Esophagus muscularis mucosa (tissue), 4 donors: ENCODE results near the gene AGFG2. TPM values are rescaled to one million over a fixed set of nuclear protein-coding genes. Genes with fewer than 3 reads are reported as not detected.

ENCODE experiments used
- DNase-seq: peaks from one replicate; pipeline ENCODE4 v3.0.0-alpha.2; 2017; ENCODE audit errors: extremely low spot score
- H3K27ac ChIP-seq, 4 donors: fragments of 200-600 bp; sonication (generic); replicated peaks in 1 of 4; 1 replicate in 3 of 4; 2 replicates in 1 of 4; pipeline ENCODE4 v1.5.1; 2016 to 2019; ENCODE audit warnings: mild to moderate bottlenecking in 1 of 4
- H3K27me3 ChIP-seq, 4 donors: fragments of 200-600 bp; sonication (generic); one replicate each; pipeline versions ENCODE4 v1.5.1 to v1.6.0; 2016 to 2019
- H3K36me3 ChIP-seq, 4 donors: fragments of 200-600 bp; sonication (generic); one replicate each; pipeline ENCODE4 v1.5.1; 2016 to 2019
- H3K4me1 ChIP-seq, 4 donors: fragments of 200-600 bp; sonication (generic); one replicate each; pipeline ENCODE4 v1.5.1; 2016 to 2019
- H3K4me3 ChIP-seq, 4 donors: fragments of 200-600 bp; sonication (generic); 1 replicate in 2 of 4; 2 replicates in 2 of 4; pipeline ENCODE4 v1.5.1; 2016 to 2019; ENCODE audit warnings: mild to moderate bottlenecking in 4 of 4, moderate library complexity in 1 of 4
- H3K9me3 ChIP-seq, 4 donors: fragments of 200-600 bp; sonication (generic); 1 replicate in 3 of 4; 2 replicates in 1 of 4; pipeline ENCODE4 v1.5.1; 2016 to 2019
- EP300 ChIP-seq: sonication (generic); formaldehyde crosslinking; IDR thresholded peaks from one replicate; pipeline ENCODE4 v1.6.1; 2017; ENCODE audit warnings: antibody characterized with exemption
- POLR2A ChIP-seq: fragments of 450-650 bp; IDR thresholded peaks from one replicate; pipeline ENCODE4 v1.6.1; 2017; ENCODE audit warnings: antibody characterized with exemption, moderate library complexity, mild to moderate bottlenecking, low read depth
- POLR2AphosphoS5 ChIP-seq, 2 donors: sonication (generic); formaldehyde crosslinking; IDR thresholded peaks; one replicate each; pipeline ENCODE4 v1.6.1; 2017; ENCODE audit warnings: antibody characterized with exemption in 2 of 2
- WGBS: methylation state at CpG from one replicate; pipeline ENCODE4 v1.1.5; 2018; 5-methylcytosine and 5-hydroxymethylcytosine counted together
- intact Hi-C: fragments of 100-400 bp; cut with DNase I; formaldehyde crosslinking; loops from one replicate; pipeline ENCODE4 v1.15.1; 2023
- total RNA-seq, 4 donors: library from RNA; depleted of rRNA; stranded (reverse); fragments of >200 nt; gene quantifications; one replicate each; pipeline versions ENCODE4 v1.1.0 to v1.2.1, GENCODE V29; 2016
- TF ChIP-seq, protein P1 (sequence below), 3 experiments: fragments of 200-600 bp in 2 of 3; fragments of 450-650 bp in 1 of 3; sonication (generic) in 2 of 3; IDR thresholded peaks; one replicate each; pipeline ENCODE4 v1.5.1; 2017 to 2019; ENCODE audit warnings: antibody characterized with exemption in 3 of 3, mild to moderate bottlenecking in 2 of 3, moderate library complexity in 1 of 3

Gene AGFG2
- total RNA-seq, 4 donors from 2014 or later = 31.6 to 79.6 (median 35.1) TPM

DNA sequence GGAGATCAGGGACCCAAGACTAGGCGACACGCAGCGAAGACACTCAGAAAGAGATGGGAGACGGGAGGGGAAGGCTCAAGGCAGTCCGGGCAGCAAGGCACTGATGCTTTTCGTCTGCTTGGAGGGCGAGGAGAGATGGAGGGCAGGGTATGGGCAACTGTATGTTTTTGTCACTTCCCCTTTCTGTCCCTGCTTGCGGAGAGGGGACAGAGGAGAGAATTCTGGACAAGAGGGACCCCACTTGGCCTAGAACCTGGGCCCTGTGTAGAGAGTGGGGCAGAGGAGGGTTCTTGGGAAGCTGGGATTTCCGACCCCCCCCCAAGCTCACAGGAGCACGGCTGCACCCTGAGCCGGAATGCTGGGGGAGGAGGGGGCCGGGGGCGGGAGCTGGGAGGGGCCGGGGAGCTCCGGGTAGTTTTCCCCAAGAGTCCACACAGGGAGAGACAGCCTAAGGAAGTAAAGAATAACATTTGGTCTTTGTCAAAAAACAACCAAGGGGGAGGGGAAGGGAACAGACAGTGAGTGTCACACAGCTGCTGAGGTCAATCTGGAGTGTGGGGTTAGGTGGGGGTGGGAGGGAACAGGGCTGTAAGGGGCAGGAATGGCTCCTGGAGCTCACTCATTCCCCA, 45.2 kb downstream of the AGFG2 start:
- Histone ChIP-seq H3K36me3 (peaks cover 23 to 37% (median 35%) of the 10 kb centered on the region in 4 donors), H3K9me3 (no peaks in the 10 kb centered on the region), H3K27me3 (no peaks in the 10 kb centered on the region), H3K4me1 (peaks cover 36 to 55% (median 46%) of the 10 kb centered on the region in 4 donors), H3K4me3 (peak overlapping the region; percentile 87 to 100 (median 94)), H3K27ac (peak overlapping the region; percentile 89 to 96 (median 92))
- intact Hi-C loops = no loop called here
- WGBS = 34% methylated on average over 13 of the region's 15 CpGs
- TF ChIP-seq POLR2A = no peak
- no peak for TF ChIP-seq POLR2AphosphoS5 (IDR thresholded peaks at IDR 0.05)
- no peak for TF ChIP-seq EP300
- TF ChIP-seq, protein P1, sequence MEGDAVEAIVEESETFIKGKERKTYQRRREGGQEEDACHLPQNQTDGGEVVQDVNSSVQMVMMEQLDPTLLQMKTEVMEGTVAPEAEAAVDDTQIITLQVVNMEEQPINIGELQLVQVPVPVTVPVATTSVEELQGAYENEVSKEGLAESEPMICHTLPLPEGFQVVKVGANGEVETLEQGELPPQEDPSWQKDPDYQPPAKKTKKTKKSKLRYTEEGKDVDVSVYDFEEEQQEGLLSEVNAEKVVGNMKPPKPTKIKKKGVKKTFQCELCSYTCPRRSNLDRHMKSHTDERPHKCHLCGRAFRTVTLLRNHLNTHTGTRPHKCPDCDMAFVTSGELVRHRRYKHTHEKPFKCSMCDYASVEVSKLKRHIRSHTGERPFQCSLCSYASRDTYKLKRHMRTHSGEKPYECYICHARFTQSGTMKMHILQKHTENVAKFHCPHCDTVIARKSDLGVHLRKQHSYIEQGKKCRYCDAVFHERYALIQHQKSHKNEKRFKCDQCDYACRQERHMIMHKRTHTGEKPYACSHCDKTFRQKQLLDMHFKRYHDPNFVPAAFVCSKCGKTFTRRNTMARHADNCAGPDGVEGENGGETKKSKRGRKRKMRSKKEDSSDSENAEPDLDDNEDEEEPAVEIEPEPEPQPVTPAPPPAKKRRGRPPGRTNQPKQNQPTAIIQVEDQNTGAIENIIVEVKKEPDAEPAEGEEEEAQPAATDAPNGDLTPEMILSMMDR (IDR thresholded peaks at IDR 0.05) = no peak
- no peak for DNase-seq

DNA sequence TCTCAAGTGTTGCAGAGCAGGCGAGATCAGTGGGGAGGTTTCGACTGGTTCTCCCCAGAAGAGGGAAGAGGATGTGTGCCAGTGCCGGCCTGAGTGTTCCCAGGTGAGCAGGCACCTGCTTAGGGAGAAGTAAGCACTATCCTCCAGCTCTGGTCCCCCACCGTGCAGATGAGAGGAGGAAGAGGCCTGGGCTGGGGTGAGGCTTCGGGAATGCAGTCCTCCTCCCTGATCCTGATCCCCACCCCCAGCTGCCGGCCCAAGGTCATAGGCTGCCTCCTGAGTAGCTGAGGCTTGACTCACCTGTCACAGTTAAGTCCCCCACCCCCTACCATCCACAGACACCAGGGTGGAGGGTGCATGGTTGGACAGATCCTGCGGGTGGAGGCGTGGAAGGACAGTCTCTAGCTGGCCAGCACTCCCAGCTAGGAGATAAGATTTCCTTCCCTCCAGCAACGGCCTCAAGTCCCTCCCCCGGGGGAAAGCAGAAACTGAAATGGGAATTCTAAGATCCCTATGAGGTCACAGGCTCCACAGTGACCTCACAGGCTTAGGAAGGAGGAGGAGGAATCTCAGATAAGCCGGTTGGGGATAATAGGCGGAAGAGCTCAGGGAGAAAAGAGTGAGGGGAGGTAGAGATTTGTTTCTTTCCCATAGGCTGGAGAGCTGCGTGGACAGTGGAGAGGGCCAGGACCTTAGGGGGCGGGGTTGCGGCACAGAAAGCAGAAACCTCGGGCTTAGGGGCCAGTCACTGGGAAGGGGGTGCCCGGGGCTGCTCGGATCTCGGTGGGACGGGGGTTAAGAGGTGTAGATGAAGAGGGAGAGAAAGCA, 45.9 kb downstream of the AGFG2 start:
- 7% methylated on average over 20 of the region's 20 CpGs for WGBS
- no peaks in the 10 kb centered on the region for H3K27me3 ChIP-seq
- H3K9me3 ChIP-seq = no peaks in the 10 kb centered on the region
- TF ChIP-seq EP300 (no peak), POLR2A (no peak), POLR2AphosphoS5 (IDR thresholded peaks at IDR 0.05) (no peak)
- intact Hi-C loops = no loop called here
- H3K4me1 ChIP-seq = peaks cover 36 to 55% (median 46%) of the 10 kb centered on the region in 4 donors
- H3K27ac ChIP-seq = peak overlapping the region; percentile 89 to 96 (median 92)
- no peak for DNase-seq
- H3K4me3 ChIP-seq = peak overlapping the region; percentile 87 to 100 (median 94)
- peaks cover 20 to 30% (median 28%) of the 10 kb centered on the region in 4 donors for H3K36me3 ChIP-seq

DNA sequence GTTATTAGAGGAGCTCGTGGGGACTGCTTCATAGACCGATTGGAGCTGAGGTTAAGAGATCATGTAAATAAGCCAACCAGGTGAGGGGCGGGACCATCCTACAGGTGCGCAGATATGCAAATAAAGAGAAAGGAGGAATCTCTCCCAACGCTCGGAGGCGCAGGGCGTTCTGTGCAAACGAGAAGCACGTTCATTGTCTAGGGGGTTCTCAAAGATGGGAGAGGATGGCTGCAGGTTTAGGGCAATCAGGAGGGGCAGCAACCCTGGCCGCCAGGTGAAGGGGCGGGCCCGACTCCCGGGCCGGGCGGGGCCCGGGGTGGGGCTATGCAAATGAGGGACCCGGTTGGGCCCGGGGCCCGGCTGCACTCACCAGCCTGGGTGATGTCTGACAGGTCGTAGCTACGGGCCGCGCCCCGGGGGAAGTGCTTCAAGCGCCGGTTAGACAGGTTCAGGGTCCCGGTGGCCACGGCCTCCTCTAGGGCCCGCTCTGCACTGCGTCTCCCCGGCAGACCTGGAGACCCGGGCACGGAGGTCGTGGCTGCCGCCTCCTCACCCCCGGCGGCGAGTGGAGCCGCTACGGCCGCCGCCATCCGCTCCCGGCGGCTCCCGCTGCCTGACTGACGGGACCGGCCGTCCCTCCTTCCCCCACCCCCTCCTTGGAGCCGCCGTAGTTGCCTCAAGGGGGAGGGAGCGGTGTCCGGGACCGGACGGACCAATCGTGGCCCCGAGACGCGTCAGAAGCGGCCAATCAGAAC, 46.7 kb downstream of the AGFG2 start, which contains the start of gene LRCH4:
Gene LRCH4, minus strand, starts transcription at position 619 of the 755 bp plus-strand sequence. Its CDS starts 29 bp downstream, at position 590.
- peaks cover 36 to 61% (median 49%) of the 10 kb centered on the region in 4 donors for H3K4me1 ChIP-seq
- DNase-seq = no peak

DNA sequence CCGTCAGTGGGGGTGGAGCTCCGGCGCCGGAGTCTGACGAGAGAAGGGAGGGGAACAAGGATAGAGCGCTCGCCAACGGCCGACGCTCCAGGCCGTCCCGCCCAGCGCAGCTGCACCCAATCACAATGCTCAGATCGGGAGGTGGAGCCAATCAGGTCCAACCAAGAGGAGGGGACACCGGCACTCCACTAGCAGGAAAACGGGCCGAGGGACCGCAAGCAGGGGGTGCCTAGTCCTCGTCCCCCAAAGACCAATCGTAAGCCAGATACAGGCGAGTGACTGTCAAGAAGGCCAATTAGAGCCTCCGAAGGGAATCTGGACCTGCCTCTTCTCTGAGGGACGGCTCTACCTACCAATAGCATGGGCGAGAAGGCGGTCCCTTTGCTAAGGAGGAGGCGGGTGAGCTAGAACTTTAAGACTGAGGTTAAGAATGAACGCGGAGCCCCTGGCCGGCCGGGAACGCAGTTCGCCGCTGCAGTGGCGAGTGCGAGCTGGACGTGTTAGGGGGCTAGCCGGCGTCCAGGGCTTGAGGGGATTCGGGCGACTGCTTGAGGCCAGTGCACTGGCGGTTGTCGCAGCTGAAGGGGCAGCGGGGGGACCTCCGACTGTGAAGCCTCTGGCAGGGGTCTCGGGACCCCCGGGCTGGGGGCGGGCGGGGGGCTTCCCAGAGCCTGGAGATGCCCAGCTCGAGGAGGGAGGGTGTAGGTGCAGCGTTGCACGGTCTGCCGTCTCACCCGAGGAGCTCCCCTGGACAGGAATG, 47.4 kb downstream of the AGFG2 start, which contains the start of gene FBXO24:
Gene FBXO24, plus strand, starts transcription at position 63 of the 760 bp plus-strand sequence. Its CDS starts 298 bp downstream, at position 361.
- H3K27ac ChIP-seq = peak within 1 kb of the TSS; percentile 90 to 96 (median 94)
- peaks cover 0 to 14% (median 0%) of the 10 kb centered on the region in 4 donors for H3K27me3 ChIP-seq
- peak; percentile 100 for DNase-seq
- 0% methylated on average over 13 of the region's 53 CpGs for WGBS
- intact Hi-C loops = loop anchor here (2.0 kb wide), 1 partner anchor 16 kb away; the partner anchor contains the start of gene PCOLCE
- TF ChIP-seq POLR2AphosphoS5 (IDR thresholded peaks at IDR 0.05) = no peak
- peaks cover 36 to 63% (median 49%) of the 10 kb centered on the region in 4 donors for H3K4me1 ChIP-seq
- H3K9me3 ChIP-seq = no peaks in the 10 kb centered on the region
- peaks cover 9 to 17% (median 13%) of the 10 kb centered on the region in 4 donors for H3K36me3 ChIP-seq
- peak within 1 kb of the TSS; percentile 87 to 100 (median 94) for H3K4me3 ChIP-seq

More for the DNA sequence above, 46.7 kb downstream of the AGFG2 start, which contains the start of gene LRCH4:
- Histone ChIP-seq H3K27me3 (peaks cover 0 to 8% (median 0%) of the 10 kb centered on the region in 4 donors), H3K36me3 (peaks cover 17 to 25% (median 20%) of the 10 kb centered on the region in 4 donors), H3K4me3 (peak within 1 kb of the TSS; percentile 87 to 100 (median 94)), H3K9me3 (no peaks in the 10 kb centered on the region), H3K27ac (peak within 1 kb of the TSS; percentile 90 to 96 (median 94))
- TF ChIP-seq, protein P1 (IDR thresholded peaks at IDR 0.05) = no peak
- no peak for TF ChIP-seq EP300
- TF ChIP-seq POLR2AphosphoS5 (IDR thresholded peaks at IDR 0.05) = peak; percentile 97 to 100
- peak; percentile 98 for TF ChIP-seq POLR2A
- 0% methylated on average over 14 of the region's 61 CpGs for WGBS
- intact Hi-C loops = loop anchor here (2.0 kb wide), 1 partner anchor 17 kb away; the partner anchor contains the start of gene PCOLCE

DNA sequence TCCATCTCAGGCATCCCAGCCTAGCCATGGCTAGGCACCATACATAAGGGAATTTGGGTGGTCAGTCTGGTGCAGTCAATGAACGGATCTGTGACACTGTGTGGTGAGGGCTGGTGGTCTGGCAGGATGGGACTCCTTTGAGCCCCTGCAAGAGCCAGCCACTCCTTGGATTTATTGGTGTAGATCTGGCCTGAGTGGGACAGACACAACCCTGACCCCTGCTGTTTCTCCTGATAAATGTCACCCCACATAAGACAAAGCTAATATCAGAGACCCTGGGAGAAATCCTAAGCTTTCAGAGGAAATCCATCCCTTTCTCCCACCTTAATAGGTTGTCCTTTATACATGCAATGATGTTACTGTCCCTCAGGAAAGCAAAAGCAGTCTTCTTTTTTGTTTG, 49.4 kb downstream of the AGFG2 start:
- H3K4me3 ChIP-seq = no peak overlapping the region
- H3K9me3 ChIP-seq = no peaks in the 10 kb centered on the region
- peaks cover 27 to 46% (median 33%) of the 10 kb centered on the region in 4 donors for H3K4me1 ChIP-seq
- H3K36me3 ChIP-seq = peaks cover 0 to under 1% (median 0%) of the 10 kb centered on the region in 4 donors
- TF ChIP-seq EP300 = no peak
- TF ChIP-seq, protein P1 (IDR thresholded peaks at IDR 0.05) = peak in 2 of 3 experiments; percentile 18 to 31
- DNase-seq = no peak
- intact Hi-C loops = no loop called here
- H3K27ac ChIP-seq = no peak overlapping the region
- H3K27me3 ChIP-seq = peaks cover 0 to 19% (median 0%) of the 10 kb centered on the region in 4 donors
- 100% methylated on average over 1 of the region's 1 CpG for WGBS
